RWPE1 (cell line): ENCODE data around the gene ARMC8.

Experiments used
- CTCF ChIA-PET: fragments of 350-600 bp; sonication (Branson Sonifier 250); formaldehyde crosslinking; extraction: SDS; loops from one replicate; lab custom pipeline; 2021; lab: Yijun Ruan, JAX
- POLR2A ChIA-PET: fragments of 400-600 bp; formaldehyde crosslinking; extraction: SDS; loops from one replicate; lab custom pipeline; 2020; ENCODE audit warnings: antibody characterized with exemption; ENCODE audit not compliant: low non-redundant PET; lab: Yijun Ruan, JAX
- DNase-seq: peaks from one replicate; pipeline ENCODE4 v3.0.0; 2012; ENCODE audit warnings: low spot score
- H3K27ac ChIP-seq: fragments of 450-650 bp; 2 replicates; pipeline ENCODE4 v1.5.1; 2017
- TF ChIP-seq, protein P1 (sequence below): fragments of 450-650 bp; conservative IDR thresholded peaks from 2 replicates; pipeline ENCODE4 v1.5.1; 2017; ENCODE audit warnings: low read depth, mild to moderate bottlenecking

Gene ARMC8

GRCh38 chr3:138203938-138204337, 16.8 kb downstream of the ARMC8 start:
- DNase-seq, result no peak
- CTCF ChIA-PET, result no interaction called here
- TF ChIP-seq, protein P1, sequence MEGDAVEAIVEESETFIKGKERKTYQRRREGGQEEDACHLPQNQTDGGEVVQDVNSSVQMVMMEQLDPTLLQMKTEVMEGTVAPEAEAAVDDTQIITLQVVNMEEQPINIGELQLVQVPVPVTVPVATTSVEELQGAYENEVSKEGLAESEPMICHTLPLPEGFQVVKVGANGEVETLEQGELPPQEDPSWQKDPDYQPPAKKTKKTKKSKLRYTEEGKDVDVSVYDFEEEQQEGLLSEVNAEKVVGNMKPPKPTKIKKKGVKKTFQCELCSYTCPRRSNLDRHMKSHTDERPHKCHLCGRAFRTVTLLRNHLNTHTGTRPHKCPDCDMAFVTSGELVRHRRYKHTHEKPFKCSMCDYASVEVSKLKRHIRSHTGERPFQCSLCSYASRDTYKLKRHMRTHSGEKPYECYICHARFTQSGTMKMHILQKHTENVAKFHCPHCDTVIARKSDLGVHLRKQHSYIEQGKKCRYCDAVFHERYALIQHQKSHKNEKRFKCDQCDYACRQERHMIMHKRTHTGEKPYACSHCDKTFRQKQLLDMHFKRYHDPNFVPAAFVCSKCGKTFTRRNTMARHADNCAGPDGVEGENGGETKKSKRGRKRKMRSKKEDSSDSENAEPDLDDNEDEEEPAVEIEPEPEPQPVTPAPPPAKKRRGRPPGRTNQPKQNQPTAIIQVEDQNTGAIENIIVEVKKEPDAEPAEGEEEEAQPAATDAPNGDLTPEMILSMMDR, result no peak
- POLR2A ChIA-PET, result no interaction called here
- H3K27ac ChIP-seq, result no peak overlapping the region

DNA sequence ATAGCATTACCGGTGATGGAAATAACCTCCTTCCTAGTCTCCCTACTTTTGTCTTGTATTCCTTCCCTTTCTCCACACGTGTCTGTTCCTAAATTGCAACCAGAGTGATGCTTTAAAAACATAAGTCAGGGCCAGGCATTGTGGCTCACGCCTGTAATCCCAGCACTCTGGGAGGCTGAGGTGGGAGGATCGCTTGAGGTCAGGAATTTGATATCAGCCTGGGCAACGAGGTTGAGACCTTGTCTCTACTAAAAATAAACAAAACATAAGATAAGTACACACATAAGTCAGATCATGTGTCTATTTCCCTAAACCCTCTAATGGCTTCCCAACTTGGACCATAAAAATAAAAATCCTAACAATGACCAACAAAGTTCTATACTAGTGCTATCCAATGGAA, 18.4 kb downstream of the ARMC8 start:
- ChIA-PET CTCF (no interaction called here), POLR2A (no interaction called here)
- TF ChIP-seq, protein P1, result no peak
- no peak for DNase-seq
- no peak overlapping the region for H3K27ac ChIP-seq

DNA sequence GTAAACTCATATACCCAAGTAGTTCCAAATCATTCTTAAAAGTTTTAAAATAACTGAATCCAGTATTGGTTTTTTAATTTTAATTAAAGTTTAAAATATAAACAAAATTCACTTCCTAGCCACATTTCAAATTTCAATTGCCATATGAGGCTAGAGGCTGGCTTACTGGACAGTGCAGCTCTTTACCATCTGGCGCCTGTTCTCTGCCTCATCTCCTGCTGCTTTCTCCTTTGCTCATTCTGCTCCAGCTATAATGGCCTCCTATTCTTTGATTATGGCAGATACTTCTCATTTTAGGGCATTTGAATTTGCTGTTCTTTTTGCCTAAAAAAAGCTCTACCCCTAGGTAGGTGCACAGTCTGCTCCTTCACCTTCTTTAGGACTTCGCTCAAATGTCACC, 19.1 kb downstream of the ARMC8 start:
- TF ChIP-seq, protein P1, result no peak
- POLR2A ChIA-PET, result no interaction called here
- CTCF ChIA-PET, result no interaction called here
- no peak overlapping the region for H3K27ac ChIP-seq
- no peak for DNase-seq

GRCh38 chr3:138210528-138210927, 23.4 kb downstream of the ARMC8 start:
- TF ChIP-seq, protein P1, result no peak
- CTCF ChIA-PET, result no interaction called here
- no peak for DNase-seq
- POLR2A ChIA-PET, result no interaction called here
- no peak overlapping the region for H3K27ac ChIP-seq

DNA sequence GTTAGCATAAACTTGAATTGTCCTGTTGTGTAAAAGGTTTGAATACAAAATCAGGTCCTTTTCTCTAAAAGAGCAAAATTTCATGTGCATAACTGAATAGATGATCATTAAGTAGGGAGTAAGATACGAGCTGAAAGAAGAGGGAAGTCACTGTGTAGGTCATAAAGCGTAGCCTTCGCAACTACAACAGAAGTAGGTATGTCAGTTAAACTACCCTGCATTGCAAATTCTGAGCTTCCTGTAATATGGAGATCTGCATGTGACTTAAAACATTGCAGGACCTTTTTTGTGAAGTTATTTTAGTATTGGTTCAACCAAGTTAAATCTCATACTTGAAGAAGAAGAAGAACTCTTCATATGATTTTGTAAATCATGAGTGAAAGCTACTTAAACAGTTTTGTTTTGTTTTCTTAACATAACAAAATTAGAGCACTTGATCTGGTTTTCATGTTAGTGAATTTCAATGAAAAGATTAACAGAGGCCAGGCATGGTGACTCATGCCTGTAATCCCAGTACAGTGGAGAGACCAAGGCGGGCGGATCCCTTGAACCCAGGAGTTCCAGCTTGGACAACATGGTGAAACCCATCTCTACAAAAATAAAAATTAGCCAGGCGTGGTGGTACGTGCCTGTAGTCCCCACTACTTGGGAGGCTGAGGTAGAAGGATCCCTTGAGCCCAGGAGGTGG, 26.4 kb downstream of the ARMC8 start:
- no peak for DNase-seq
- H3K27ac ChIP-seq, result no peak overlapping the region
- CTCF ChIA-PET, result no interaction called here
- TF ChIP-seq, protein P1, result no peak
- POLR2A ChIA-PET, result no interaction called here

DNA sequence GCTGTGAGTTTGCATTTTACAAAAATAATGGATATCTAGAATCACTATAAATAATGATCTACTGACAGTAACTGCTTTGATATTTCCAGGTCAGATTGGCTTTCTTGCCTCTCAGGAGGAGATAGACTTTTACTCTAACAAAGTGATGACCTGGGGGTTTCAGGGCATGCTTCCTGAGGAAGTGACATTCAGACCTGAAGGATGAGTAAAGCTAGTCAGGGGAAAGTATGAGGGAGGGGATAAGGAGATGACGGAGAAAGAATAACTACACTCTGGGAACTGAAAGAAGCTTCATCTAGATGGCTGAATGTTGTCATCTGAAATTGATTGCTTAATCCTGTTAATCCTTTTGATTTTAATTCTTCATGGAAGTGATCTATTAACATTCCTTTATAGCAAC, 32.2 kb downstream of the ARMC8 start:
- ChIA-PET POLR2A (no interaction called here), CTCF (no interaction called here)
- no peak overlapping the region for H3K27ac ChIP-seq
- TF ChIP-seq, protein P1, result no peak
- no peak for DNase-seq
